ENCODE measurements around the gene VPREB1.
"Not testable (repeated sequence)": the region's sequence is repeated elsewhere in the genome, so short reads cannot be mapped to it uniquely, and the experiment has no call there.

Gene VPREB1

GRCh38 chr22:22213231-22213630, 31.4 kb upstream of the VPREB1 start:
- DNase-seq: no peak

GRCh38 chr22:22214819-22215329, 29.7 kb upstream of the VPREB1 start:
- DNase-seq: no peak

GRCh38 chr22:22215659-22216449, 28.7 kb upstream of the VPREB1 start:
- DNase-seq: no peak

- DNase-seq: no peak
These were observed 28.1 kb upstream of the VPREB1 start for GRCh38 chr22:22216450-22216959.

GRCh38 chr22:22218302-22218701, 26.3 kb upstream of the VPREB1 start:
- DNase-seq: no peak

- DNase-seq: no peak
These were observed 25.2 kb upstream of the VPREB1 start for GRCh38 chr22:22219140-22219996.

- not testable (repeated sequence) for DNase-seq
These were observed 23.5 kb upstream of the VPREB1 start for GRCh38 chr22:22221043-22221442.

GRCh38 chr22:22226448-22227187, 18.0 kb upstream of the VPREB1 start:
- DNase-seq: no peak

- DNase-seq: no peak
These were observed 16.2 kb upstream of the VPREB1 start for GRCh38 chr22:22228421-22228820.

- no peak for DNase-seq
These were observed 15.7 kb upstream of the VPREB1 start for GRCh38 chr22:22228921-22229320.

- DNase-seq: no peak
These were observed 14.7 kb upstream of the VPREB1 start for GRCh38 chr22:22229683-22230420.

GRCh38 chr22:22230438-22230837, 14.1 kb upstream of the VPREB1 start:
- no peak for DNase-seq

- no peak for DNase-seq
These were observed 11.5 kb upstream of the VPREB1 start for GRCh38 chr22:22233081-22233480.

- DNase-seq: peak in 5 of 56 donors; percentile 0 to 43 (median 2)
These were observed 9.0 kb upstream of the VPREB1 start for GRCh38 chr22:22235558-22235957.

GRCh38 chr22:22237521-22237920, 7.1 kb upstream of the VPREB1 start:
- no peak for DNase-seq

GRCh38 chr22:22239311-22239939, 5.2 kb upstream of the VPREB1 start:
- DNase-seq: no peak

GRCh38 chr22:22241554-22241898, 3.1 kb upstream of the VPREB1 start:
- DNase-seq: no peak

- DNase-seq: no peak
These were observed 2.1 kb upstream of the VPREB1 start for GRCh38 chr22:22242488-22242887.

- no peak for DNase-seq
These were observed 1.4 kb upstream of the VPREB1 start for GRCh38 chr22:22243033-22243680.
